Effector CD8-positive, alpha-beta T cell (primary cell): ENCODE data around the gene PRDM16.

Source experiments
- DNase-seq: peaks from one replicate; lab custom pipeline; 2025; lab: John Stamatoyannopoulos, UW

Gene PRDM16

DNA sequence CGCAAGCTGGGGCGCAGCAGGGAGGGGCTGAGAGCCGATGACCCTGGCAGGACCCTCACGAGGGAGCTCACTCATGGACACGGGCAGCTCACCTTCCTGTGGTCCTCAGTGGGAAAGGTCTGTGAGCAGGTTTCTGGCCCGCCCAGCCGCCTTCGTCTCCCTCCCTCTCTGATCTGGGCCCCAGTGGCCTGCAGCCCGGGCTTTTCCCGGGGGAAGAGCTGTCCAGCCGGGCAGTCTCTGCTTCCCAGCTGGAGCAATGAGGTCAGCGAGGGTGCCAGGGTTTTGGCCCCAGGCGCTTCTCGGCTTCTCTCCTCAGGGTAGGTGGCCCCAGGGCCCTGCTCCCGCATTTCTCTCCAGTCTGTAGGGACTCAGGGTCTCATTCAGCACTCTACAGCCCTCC is 363.3 kb downstream of the PRDM16 start:
- DNase-seq: no peak

- no peak for DNase-seq
Measured at GRCh38 chr1:3433076-3433475, 364.1 kb downstream of the PRDM16 start.

DNA sequence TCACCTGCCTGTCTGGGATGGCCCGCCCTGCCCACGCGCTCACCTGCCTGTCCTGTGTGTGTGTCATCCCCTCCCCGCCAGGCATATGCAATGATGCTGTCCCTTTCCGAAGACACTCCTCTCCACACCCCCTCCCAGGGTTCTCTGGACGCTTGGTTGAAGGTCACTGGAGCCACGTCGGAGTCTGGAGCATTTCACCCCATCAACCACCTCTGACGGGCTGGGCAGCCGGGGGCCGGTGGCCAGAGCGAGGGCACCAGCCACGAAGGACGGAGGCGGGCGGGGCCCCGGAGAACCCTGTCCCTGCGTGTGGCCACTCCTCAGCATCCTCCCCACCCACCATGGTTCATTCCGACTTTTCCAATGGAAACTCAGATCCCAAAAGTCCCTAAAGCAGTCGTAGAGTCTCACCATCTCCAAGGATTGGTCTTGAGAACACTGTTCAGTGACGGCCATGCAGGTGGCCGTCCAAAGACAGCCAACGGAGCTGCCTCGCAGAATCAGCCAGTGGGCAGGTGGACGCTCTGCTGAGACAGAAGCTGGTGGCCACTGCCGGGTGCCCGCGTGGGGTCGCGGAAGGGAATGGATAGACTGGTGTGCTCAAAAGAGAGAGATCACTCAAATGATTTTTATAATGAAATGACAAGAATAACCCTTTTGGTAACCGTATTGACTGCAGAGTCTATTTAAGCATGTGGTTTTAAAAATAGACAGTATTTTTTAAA is 364.8 kb downstream of the PRDM16 start:
- DNase-seq: no peak

GRCh38 chr1:3434406-3435110 is 365.6 kb downstream of the PRDM16 start:
- DNase-seq: no peak

DNA sequence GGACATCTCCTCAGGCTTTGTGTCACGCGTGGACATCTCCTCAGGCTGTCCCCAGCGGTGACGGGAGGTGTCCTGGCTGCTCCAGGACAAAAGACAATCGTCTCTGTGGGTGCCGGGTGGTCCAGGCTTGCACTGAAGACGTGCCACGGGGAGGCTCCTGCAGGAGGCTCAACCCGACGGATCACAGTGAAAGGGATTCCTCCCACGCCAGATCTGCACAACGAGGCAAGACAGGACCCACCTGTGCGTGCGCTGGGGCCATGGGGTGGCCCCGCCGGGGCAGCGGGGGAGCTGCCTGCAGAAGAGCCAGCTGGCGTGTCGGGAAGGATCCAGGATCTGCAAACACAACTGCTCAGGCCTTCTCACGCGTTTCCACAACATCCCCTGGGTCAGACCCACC is 366.7 kb downstream of the PRDM16 start:
- no peak for DNase-seq

DNA sequence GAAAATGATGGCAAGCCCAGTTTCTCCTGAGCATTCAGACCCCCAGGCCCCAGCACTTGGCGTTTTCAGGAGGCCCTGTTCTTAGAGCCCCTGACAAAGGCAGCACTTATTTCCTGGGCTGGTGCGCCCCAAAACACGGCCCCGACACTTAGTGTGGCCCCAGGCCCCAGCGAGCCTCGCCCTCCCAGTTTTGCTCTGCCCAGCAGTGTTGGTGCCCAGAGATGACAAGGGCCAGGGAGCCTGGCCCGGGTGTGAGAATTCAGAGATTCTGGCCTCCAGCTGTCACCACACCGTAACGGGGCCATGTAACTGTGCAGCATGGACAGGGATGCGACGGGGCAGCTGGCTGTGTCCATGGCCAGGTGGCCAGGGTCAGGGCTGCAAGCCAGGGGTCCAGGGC is 367.4 kb downstream of the PRDM16 start:
- no peak for DNase-seq

GRCh38 chr1:3436901-3437300 is 367.9 kb downstream of the PRDM16 start:
- DNase-seq: no peak

DNA sequence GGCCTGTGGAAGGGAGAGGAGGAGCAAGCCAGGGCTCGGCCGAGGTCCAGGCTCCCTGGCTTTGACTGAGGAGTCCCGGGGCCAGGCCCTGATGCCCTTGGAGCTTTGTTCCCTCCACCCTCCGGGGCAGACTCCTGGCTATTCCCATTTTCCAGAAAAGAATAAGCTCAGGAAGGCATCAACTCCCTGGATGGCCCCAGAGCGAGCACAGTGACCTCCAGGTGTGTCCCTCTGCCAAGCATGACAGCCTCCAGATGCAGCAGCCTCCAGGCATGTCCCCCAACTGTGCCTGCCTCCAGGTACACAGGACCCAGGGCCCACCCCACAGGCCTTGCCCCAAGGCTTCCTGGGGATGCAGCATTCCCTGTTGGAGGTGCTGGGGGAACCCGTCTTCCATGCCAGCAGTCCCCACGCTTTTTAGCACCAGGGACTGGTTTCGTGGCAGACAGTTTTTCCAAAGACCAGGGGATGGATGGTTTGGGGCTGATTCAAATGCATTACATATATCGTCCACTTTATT is 369.7 kb downstream of the PRDM16 start:
- no peak for DNase-seq

DNA sequence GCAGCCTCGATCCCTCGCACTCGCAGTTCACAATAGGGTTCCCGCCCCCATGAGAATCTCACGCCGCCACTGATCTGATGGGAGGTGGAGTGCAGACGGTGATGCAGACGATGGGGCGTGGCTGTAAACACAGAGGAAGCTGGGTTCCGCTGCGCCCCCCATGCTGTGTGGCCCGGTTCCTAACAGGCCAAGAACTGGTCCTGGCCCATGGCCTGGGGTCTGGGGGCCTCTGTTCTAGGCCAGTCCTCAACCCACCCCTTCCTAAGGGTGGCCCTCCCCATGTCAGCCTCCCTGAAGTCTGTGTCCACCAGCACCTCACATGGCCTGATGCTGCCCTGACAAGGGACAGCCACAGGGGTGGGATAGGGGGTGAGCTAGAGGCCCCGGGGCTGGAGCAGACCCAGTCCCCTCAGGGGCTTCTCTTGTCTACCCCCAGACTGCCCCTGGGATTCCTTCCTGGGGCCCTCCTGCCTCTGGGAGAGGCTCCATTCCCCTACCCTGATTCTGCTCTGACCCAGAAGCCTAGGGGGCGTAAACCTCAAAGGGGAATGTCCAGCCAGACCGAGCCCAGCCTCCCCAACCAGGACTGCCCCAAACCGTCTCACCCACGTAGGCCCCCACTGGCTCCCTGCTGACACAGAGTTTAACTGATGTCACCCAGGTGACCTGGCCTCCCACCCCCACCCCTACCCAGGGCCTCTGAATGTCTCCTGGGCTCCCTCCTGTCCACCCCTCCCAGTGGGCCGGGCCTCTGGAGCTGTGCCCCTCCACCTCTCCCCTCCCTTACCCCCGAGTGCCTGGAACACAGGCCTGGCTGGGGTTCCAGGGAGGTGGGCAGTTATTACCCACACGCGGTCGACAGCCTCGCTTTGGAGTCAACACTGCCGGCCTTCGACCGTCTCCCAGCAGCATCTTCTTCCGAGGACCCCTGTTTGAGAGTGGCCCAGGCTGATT is 370.6 kb downstream of the PRDM16 start:
- DNase-seq: no peak

DNA sequence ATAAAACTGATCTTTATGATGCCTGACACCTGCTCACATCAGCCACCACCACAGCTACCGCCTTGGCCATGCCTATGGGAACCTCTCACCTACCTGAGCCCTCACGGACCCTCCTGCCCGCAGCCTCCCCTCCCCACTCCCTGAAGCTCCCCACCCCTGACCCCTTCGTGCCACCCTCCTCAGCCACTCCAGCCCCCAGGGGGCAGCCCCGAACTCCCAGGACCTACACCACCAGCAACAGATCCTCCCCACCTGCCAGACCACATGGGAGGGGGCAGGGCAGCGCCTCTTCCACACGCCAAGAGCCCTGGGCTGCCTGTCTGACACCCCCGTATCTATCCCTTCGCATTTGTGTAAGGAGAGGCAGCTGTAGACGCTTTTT is 371.3 kb downstream of the PRDM16 start:
- no peak for DNase-seq

DNA sequence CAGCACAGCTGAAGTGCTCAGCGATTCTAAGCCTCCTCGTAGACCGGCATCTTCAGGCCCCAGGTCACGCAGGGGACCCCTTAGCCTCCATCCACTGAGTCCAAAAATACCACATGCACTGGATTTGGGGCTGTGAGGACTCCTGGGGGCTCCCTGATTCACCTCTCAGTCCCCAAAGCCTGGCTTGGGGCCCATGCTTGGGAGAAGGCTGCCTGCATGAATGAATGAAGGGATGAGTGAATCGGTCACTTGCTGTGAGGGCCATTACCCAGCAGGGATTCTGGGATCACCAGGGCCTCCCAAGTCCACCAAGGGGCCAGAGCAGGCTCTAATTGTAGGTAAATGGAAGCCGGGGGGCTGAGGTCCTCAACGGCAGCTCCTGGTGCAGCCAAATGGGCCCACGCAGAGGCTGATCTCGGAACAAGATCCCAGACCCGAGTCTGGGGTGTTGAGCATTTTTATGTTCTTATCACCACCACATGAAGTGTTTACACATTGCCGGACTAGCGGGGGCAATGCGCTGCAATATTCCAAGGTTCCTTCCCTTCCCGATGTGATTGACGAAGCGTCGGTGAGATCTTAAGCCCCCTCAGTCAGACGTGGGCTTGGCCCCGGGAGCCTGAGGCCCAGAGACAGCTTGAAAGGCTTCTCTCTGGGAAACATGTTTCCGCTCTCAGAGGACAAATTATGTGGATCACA is 371.9 kb downstream of the PRDM16 start:
- DNase-seq: no peak

DNA sequence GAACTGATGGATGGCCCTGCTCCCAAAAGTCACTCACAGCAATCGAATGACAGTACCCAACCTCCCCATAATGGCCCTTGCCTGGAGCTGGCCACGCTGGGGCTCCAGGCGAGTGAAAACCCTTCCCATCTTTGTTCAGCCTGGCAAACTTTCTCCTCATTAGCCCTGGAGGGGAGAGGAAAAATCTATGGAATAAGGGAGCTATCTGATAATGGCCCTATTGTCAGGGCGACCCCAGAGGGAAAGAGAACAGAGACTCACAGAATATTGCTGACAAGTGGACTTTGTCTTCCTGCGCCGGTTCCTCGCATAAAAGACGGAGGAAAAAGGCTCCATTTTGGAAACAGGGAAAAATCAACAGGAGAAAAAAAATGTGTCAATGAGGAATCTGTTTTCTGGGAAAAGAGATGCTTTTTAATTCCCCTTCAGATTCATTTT is 372.4 kb downstream of the PRDM16 start:
- no peak for DNase-seq

DNA sequence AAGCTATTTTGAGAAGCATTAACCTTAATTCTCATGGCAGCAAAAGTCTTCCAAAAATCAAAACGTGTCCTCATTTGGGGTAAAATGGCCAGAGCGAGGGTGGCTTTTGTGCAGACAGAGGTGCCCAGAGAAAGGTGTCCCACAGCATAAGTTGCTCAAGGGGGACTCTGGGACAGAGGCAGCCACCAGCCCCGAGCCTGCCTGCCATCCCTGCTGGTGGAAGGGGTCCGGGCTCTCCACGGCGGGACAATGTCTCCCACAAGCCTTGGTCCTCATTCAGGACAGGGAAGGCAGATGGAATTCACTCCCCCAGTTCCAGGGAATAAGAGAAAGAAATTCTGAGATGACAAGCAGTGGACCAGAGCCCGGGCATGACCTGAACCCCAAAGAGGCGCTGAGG is 372.9 kb downstream of the PRDM16 start:
- DNase-seq: no peak

DNA sequence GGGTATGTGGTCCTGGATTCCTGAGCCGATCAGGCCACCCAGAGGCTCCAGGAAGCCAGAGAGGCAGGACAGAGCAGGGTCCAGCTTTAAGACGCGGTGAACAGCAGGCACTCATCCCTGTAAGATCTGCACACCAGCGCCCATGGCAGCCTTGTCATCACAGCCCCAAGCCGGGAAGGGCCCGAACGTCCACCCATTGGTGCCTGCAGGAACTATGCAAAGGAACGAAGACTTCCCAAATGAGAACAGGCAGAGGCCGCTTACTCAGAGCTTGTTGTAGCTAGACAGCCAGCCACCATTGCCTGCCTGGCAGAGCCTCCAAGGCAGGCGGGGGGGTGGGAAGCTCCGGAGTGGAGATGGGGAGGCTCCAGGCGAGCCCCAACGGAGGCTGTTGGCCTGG is 373.3 kb downstream of the PRDM16 start:
- DNase-seq: no peak

- no peak for DNase-seq
Measured at GRCh38 chr1:3442901-3443300, 373.9 kb downstream of the PRDM16 start.

DNA sequence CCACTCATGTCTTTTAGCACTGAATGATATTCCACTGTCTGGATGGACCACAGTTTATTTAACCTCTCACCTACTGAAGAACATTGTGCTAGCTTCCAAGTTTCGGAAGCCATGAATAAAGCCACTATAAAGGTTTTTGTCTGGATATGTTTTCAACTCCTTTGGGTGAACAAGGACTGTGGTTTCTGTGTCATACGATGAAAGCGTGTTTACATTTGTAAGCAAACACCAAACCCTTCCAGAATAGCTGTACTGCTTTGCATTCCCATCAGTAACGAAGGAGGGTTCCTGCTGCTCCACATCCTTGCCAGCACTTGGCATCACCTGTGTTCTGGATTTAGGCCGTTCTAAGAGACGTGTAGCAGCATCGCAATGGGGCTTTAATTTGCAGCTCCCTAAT is 374.8 kb downstream of the PRDM16 start:
- DNase-seq: no peak

- DNase-seq: no peak
Measured at GRCh38 chr1:3444298-3444697, 375.3 kb downstream of the PRDM16 start.

DNA sequence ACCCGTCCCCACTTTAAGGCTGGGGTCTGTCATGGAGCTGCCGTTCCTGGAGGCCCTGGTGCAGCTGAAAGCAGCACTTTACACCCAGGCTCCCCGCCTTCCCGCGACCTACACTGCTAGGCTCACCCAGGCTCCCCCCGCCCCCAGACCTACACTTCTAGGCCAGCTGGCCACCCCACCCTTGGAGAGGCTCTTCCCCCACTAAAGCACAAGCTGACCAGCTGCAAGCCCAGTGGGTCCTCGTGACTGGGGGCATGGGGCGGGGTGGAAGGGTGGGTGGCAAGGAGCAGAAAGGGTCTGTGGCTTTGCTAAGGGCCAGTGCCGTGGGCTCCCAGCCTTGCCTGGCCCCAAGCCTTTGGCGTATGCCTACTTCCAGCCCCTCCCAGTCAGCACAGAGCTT is 375.7 kb downstream of the PRDM16 start:
- no peak for DNase-seq

DNA sequence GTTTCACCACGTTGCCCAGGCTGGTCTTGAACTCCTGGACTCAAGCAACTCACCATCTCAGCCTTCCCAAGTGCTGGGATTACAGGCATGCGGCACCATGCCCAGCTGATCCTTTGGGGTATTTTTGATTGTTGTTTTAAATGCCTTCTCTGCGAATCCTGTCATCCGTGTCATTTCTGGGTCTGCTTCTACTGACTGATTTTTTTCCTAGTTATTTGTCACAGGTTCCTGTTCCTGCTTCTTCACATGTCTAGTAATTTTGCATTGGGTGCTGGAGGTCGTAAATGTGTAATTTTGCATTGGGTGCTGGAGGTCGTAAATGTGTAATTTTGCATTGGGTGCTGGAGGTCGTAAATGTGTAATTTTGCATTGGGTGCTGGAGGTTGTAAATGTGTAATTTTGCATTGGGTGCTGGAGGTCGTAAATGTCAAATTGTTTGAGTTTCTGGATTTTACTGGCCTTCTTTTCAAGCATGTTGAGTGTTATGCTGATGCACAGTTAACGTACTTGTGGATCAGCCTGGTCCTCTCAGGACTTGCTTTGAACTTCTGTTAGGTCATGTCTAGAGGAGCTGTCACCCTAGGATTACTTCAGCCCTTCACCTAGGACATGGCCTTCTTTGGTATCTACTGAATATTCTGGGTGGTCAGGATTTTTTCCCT is 381.3 kb downstream of the PRDM16 start:
- DNase-seq: no peak

DNA sequence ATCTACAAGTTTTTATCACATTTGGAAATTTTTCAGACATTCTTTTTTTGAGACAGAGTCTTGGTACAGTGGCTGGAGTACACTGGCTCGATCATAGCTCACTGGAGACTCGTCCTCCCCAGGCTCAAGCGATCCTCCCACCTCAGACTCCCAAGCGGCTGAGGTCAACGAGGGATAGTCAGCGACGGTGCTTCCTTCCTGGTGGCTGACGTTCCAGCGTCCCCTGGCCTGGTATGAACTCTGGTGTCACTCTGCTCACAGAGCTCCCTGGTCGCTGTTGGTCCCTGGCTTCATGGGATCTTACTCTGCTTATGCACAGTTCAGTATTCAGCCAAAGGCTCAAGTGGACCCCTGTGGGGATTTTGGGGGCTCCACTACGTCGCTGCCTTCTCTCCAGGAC is 382.0 kb downstream of the PRDM16 start:
- no peak for DNase-seq
